Stomach (tissue), 4 donors: ENCODE data around the gene COX6B1.

Source experiments
- CTCF ChIP-seq, 7 experiments: fragments of 450-650 bp in 4 of 7; fragments of 200-600 bp in 3 of 7; sonication (generic) in 3 of 7; IDR thresholded peaks; one replicate each; pipeline ENCODE4 v1.5.1; 2016 to 2019; ENCODE audit warnings: antibody characterized with exemption in 7 of 7, control low read depth in 2 of 7, mild to moderate bottlenecking in 1 of 7
- EP300 ChIP-seq: sonication (generic); formaldehyde crosslinking; IDR thresholded peaks from one replicate; pipeline ENCODE4 v1.6.1; 2017; ENCODE audit warnings: antibody characterized with exemption
- POLR2A ChIP-seq, 4 donors: fragments of 450-650 bp; IDR thresholded peaks; one replicate each; pipeline ENCODE4 v1.6.1; 2016; ENCODE audit warnings: antibody characterized with exemption in 4 of 4, control low read depth in 2 of 4, mild to moderate bottlenecking in 1 of 4, moderate library complexity in 1 of 4
- POLR2AphosphoS5 ChIP-seq, 3 donors: sonication (generic); formaldehyde crosslinking; IDR thresholded peaks; one replicate each; pipeline ENCODE4 v1.6.1; 2016; ENCODE audit warnings: antibody characterized with exemption in 3 of 3

- no peak for TF ChIP-seq CTCF (IDR thresholded peaks at IDR 0.05)
- TF ChIP-seq POLR2A (IDR thresholded peaks at IDR 0.05) = no peak
- TF ChIP-seq POLR2AphosphoS5 (IDR thresholded peaks at IDR 0.05) = no peak
- TF ChIP-seq EP300 = no peak
These were observed 18.8 kb upstream of the COX6B1 start for GRCh38 chr19:35629332-35629633.
